Stimulated activated CD8-positive, alpha-beta memory T cell treated with anti-CD3 and anti-CD28 coated beads, Interleukin-7, amount 100 ng/mL, for 1 hour (primary cell): ENCODE measurements around the gene UXT.
"Not testable (repeated sequence)": the region's sequence is repeated elsewhere in the genome, so short reads cannot be mapped to it uniquely, and the experiment has no call there.

ENCODE experiments used
- DNase-seq, 2 donors: peaks; one replicate each; pipeline ENCODE4 v3.0.0-alpha.2; 2020; ENCODE audit warnings: low read depth in 2 of 2

UXT gene

DNA sequence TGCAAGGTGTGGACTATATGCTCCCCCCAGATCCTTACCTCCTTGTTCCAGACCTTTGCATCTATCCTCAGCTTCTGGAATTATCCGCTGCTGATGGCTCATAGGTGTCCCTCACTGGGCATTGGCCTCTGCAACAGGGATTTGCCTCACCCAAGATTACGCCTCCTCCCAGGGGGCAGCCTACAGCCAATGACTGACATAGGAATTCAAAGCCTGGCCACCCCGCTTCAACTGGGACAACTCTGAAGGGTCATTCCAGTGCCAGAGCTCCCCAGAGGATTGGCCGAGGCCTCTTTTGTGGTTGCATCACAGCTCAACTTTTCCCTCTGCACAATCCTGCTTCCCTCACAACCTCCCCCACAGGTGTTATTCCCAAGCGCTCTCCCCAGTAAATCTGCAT, 44.4 kb downstream of the UXT start:
- DNase-seq = no peak

DNA sequence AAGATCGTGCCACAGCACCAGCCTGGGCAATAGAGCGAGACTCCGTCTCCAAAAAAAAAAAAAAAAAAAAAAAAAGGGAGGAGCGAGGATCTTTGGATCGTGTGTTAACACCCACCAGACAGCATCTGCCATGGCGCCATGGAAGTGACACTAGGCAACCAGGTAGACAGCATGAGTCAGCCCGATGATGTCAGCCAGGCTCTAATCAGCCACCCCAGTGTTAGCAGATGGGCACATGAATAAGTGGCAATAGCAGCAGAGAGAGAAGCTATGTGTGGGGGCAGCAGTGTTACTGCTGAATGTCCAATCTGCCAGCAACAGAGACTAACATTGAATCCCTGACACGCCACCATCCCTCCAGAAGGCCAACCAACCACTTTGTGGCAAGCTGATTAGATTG, 45.9 kb downstream of the UXT start:
- no peak for DNase-seq

DNA sequence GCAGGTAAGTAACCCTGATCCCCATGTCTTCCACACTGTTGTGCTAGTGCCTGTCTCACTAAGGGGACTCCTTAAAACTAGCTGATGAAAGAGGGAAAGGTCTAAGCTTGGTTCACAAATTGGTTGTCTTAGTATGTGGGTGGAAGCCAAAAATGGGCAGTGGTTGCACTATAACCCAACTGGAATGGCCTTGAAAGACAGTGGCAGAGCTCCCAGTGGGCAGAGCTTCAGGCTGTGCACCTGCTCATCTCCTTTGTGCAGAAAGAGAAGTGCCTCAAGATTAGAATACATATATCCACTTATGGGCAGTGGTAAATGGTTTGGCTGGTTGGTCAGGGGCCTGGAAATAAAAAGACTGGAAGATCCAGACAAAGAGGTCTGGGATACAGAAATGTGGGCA, 46.6 kb downstream of the UXT start:
- no peak for DNase-seq

DNA sequence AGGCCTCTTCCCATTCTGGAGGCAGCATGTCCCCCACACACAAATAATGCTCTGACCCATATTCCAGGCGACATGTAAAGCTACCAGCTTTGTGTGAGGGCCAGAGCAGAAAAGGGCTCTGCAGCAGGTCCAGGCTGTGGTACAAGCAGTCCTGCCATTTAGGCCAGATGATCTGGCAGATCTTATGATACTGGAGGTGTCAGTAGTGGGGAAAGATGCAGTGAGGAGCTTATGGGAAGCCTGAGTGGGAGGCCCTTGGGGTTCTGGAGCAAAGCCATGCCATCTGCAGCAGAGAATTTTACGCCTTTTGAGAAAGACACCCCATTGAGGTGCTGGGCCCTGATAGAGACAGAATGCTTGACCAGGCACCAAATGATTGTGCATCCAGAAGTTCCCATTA, 47.1 kb downstream of the UXT start:
- no peak for DNase-seq

DNA sequence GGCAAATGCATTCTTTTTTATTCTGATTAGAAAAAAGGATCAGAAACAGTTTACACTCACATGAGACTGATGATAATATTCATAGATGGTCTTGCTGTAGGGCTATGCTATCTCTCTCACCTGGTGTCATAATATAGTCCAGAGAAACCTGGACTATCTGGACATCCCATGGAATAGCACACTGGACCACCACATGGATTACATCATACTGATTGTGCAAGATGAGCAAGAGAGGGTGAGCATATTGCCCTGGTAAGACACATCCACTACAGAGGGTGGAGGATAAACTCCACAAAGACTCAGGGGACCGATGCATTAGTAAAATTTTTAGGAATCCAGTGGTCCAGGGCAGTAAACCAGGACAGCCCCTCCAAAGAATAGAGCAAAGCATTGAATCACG, 47.5 kb downstream of the UXT start:
- no peak for DNase-seq

DNA sequence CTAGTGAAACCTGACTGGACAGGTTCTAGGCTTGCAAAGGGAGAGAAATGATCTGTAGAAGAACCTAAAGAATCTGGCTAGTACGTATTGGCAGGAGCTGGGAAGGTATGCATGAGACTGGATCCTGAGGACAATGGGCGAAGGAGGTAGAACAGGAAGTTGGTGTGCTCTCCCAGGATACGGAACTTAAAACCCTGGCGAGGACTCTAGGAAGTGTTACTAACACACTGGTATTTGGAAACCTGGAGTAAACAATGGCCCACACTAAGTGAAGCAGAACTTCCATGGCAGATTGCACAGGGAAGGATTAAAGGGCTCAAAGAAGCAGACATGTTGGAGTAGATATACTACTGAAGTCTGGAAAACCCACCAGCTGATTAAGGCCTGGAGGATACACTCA, 48.5 kb downstream of the UXT start:
- DNase-seq = no peak

DNA sequence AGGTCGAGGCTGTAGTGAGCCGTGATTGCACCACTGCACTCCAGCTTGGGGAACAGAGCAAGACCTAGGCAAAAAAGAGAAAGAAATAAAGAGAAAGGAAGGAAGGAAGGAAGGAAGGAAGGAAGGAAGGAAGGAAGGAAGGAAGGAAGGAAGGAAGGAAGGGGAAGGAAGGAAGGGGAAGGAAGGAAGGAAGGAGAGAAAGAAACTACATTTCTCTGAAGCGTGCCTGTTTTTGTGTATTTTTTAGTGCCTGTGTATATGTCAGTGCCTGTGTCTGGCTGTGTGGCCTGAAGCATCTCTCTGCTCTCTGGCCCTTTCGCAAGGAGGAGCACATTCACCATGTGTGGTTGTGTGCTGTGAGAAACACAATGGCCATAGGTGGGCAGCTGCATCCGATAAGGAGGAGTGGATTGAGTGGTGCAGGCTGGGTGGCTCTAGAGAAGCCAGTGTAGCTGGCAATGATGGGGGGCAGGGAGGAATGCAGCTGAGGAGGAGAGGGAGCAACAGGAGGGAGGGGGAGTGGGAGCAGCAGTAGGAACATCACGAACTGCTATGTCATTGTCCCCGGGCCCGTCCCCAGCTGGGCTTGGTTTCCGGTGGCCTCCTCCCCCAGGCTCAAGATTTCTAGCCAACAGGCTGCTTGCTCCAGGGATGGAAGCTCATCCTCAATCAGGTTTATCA, 50.7 kb downstream of the UXT start:
- DNase-seq = no peak

DNA sequence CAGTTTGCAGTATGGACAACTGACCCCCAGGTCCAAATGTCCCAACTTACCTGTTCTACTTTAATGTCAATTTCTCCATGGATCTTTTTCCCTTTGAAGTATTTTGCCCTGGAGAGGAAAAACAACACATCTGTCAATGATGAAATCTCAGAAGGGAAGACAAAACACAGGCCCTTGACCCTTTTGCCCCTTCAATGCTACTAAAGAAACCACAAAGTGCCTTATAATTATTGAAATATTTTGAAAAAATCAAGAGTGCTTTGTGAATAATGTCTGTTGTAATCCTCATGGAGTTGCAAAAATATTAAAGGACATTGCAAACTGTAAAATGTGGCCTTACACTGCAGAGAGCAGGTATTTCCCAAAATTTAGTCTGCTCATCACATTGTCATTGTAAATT, 51.9 kb downstream of the UXT start:
- DNase-seq = no peak

DNA sequence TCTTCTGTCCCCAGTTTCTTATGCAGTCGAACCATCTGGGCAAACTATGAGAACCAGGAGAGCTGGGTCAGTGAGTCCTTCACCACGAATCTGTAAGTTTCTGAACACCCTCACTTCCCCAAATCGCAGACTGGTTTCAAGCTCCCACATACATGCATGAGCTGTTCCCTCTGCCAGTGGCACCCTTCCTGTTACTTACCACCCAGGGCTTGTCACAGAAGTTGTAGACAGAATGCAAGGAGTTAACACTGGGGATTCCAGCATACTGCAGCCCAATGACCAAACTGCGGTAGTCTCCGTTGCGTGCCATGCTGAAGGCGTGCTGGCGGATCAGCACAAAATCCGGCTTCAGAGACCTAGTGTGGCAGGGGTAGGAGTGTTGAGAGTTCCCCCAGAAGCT, 54.0 kb downstream of the UXT start:
- no peak for DNase-seq

DNA sequence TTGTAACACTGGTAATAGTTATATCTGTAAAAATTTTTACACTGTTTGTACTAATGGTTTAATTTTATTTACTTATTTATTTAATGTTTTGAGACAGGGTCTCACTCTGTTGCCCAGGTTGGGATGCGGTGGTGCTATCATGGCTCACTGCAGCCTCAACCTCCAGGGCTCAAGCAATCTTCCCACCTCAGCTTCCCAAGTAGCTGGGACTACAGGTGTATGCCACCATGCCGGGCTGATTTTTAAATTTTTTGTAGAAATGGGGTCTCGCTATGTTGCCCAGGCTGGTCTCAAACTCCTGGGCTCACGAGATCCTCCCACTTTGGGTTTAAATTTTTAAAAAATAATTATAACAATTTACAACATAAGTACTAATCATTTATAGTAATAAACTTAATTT, 55.9 kb downstream of the UXT start:
- not testable (repeated sequence) for DNase-seq
